HepG2 (cell line): ENCODE results near the gene SH2D1B. TPM values are rescaled to one million over a fixed set of nuclear protein-coding genes. Genes with fewer than 3 reads are reported as not detected.

ENCODE experiments used
- ATAC-seq: fragments of 200-7000 bp; cut with Tn5 transposase; 3 replicates; pipeline ENCODE4 v1.9.1; 2020; ENCODE audit warnings: mild to moderate bottlenecking, moderate library complexity
- BruUV-seq: library from RNA; stranded (reverse); fragments of 400-500 nt; replicated peaks from 2 replicates; lab custom pipeline; 2021; lab: Mats Ljungman, UMichigan
- CTCF ChIA-PET: fragments of 300-600 bp; formaldehyde crosslinking; extraction: SDS; loops from one replicate; lab custom pipeline; 2021; ENCODE audit warnings: low total read pairs, inconsistent platforms, low intra/inter-chr PET ratio; lab: Yijun Ruan, JAX
- POLR2A ChIA-PET: fragments of 350-600 bp; sonication (Branson Sonifier 250); formaldehyde crosslinking; loops from one replicate; lab custom pipeline; 2020; ENCODE audit warnings: antibody characterized with exemption, inconsistent platforms; lab: Yijun Ruan, JAX
- DNase-seq: peaks from one replicate; pipeline ENCODE4 v3.0.0-alpha.2; 2015; ENCODE audit warnings: low spot score
- FAIRE-seq: peaks from 3 replicates; lab custom pipeline; 2011; peaks lifted over from hg19 to GRCh38; lab: Jason Lieb, UNC
- H2AFZ ChIP-seq: one replicate; pipeline ENCODE4 v1.6.1; 2011; ENCODE audit warnings: low read length, inconsistent platforms
- H3K27ac ChIP-seq: fragments of 300-600 bp; 3 replicates; pipeline ENCODE4 v1.8.0; 2011; ENCODE audit warnings: mixed run types, mild to moderate bottlenecking, mixed read lengths, low read length, inconsistent platforms; ENCODE audit not compliant: insufficient read depth; ENCODE audit errors: extremely low read length
- H3K27me3 ChIP-seq, 2 experiments: fragments of 200-600 bp in 1 of 2; 2 replicates in 1 of 2; 3 replicates in 1 of 2; pipeline versions ENCODE4 v1.6.0 to v1.8.0; 2011; ENCODE audit warnings: low read length in 2 of 2, mild to moderate bottlenecking in 2 of 2, moderate library complexity in 2 of 2, inconsistent platforms in 1 of 2; ENCODE audit not compliant: insufficient read depth in 2 of 2, control insufficient read depth in 1 of 2
- H3K36me3 ChIP-seq, 2 experiments: fragments of 200-600 bp in 1 of 2; replicated peaks in 1 of 2; 2 replicates in 1 of 2; 3 replicates in 1 of 2; pipeline versions ENCODE4 v1.5.1 to v1.8.0; 2011; ENCODE audit warnings: low read length in 2 of 2, inconsistent platforms in 1 of 2; ENCODE audit not compliant: insufficient read depth in 2 of 2, control insufficient read depth in 1 of 2
- H3K4me1 ChIP-seq: 2 replicates; pipeline ENCODE4 v1.5.1; 2012; ENCODE audit warnings: low read length, inconsistent platforms; ENCODE audit not compliant: insufficient read depth
- H3K4me2 ChIP-seq: 2 replicates; pipeline ENCODE4 v1.6.0; 2011; ENCODE audit warnings: low read depth, low read length, inconsistent platforms
- H3K4me3 ChIP-seq, 3 experiments: fragments of 200-600 bp in 1 of 3; sonication (generic), shearing (Covaris generic) in 1 of 3; replicated peaks in 1 of 3; 2 replicates each; pipeline ENCODE4 v1.5.1; 2011 to 2016; ENCODE audit warnings: low read length in 3 of 3, inconsistent platforms in 2 of 3, low read depth in 2 of 3, mild to moderate bottlenecking in 2 of 3, control low read depth in 1 of 3, mixed read lengths in 1 of 3; ENCODE audit not compliant: insufficient read depth in 1 of 3
- H3K79me2 ChIP-seq: one replicate; pipeline ENCODE4 v1.6.1; 2011; ENCODE audit warnings: low read length, inconsistent platforms; ENCODE audit not compliant: insufficient read depth
- H3K9ac ChIP-seq: 2 replicates; pipeline ENCODE4 v1.6.0; 2011; ENCODE audit warnings: mild to moderate bottlenecking, low read depth, low read length, inconsistent platforms; ENCODE audit not compliant: insufficient read depth
- H3K9me3 ChIP-seq: 2 replicates; pipeline ENCODE4 v1.5.1; 2012; ENCODE audit warnings: mild to moderate bottlenecking, low read length
- H4K20me1 ChIP-seq: 2 replicates; pipeline ENCODE4 v1.6.0; 2011; ENCODE audit warnings: inconsistent platforms, mild to moderate bottlenecking, low read length, moderate library complexity; ENCODE audit not compliant: insufficient read depth
- AKAP8 ChIP-seq: sonication (generic); formaldehyde crosslinking; IDR thresholded peaks from 2 replicates; pipeline ENCODE4 v1.5.1; 2020; ENCODE audit warnings: mild to moderate bottlenecking, missing genetic modification reagents
- ARNT2 ChIP-seq: sonication (generic); formaldehyde crosslinking; IDR thresholded peaks from 2 replicates; pipeline ENCODE4 v1.8.0; 2022; ENCODE audit warnings: mild to moderate bottlenecking, low read depth, missing genetic modification reagents, moderate library complexity
- CBX5 ChIP-seq: sonication (generic); formaldehyde crosslinking; IDR thresholded peaks from 2 replicates; pipeline ENCODE4 v1.4.0; 2020; ENCODE audit warnings: missing genetic modification reagents, borderline replicate concordance
- MTF1 ChIP-seq: sonication (generic); formaldehyde crosslinking; IDR thresholded peaks from 2 replicates; pipeline ENCODE4 v1.5.0; 2020; ENCODE audit warnings: missing genetic modification reagents
- MZF1 ChIP-seq: sonication (generic); formaldehyde crosslinking; IDR thresholded peaks from 2 replicates; pipeline ENCODE4 v1.8.1; 2023; ENCODE audit warnings: mild to moderate bottlenecking, missing genetic modification reagents, borderline replicate concordance
- SAFB2 ChIP-seq: sonication (generic); formaldehyde crosslinking; IDR thresholded peaks from 2 replicates; pipeline ENCODE4 v1.5.1; 2020; ENCODE audit warnings: missing genetic modification reagents, low read depth, mild to moderate bottlenecking, borderline replicate concordance
- SRSF4 ChIP-seq: fragments of 200-400 bp; formaldehyde crosslinking; IDR thresholded peaks from one replicate; pipeline ENCODE4 v1.6.1; 2018; ENCODE audit warnings: mild to moderate bottlenecking, low read depth, low read length, moderate library complexity; ENCODE audit not compliant: poor library complexity, severe bottlenecking
- TGIF2 ChIP-seq: IDR thresholded peaks from 2 replicates; pipeline ENCODE4 v1.6.1; 2016; ENCODE audit warnings: control low read depth, missing compliant biosample characterization
- TRIM24 ChIP-seq: sonication (generic); formaldehyde crosslinking; IDR thresholded peaks from 2 replicates; pipeline ENCODE4 v1.8.0; 2022; ENCODE audit warnings: mild to moderate bottlenecking, missing genetic modification reagents
- ZFP41 ChIP-seq: sonication (generic); formaldehyde crosslinking; IDR thresholded peaks from 2 replicates; pipeline ENCODE4 v1.4.0; 2020; ENCODE audit warnings: mild to moderate bottlenecking, missing genetic modification reagents, borderline replicate concordance
- ZNF205 ChIP-seq: IDR thresholded peaks from 2 replicates; pipeline ENCODE4 v1.6.1; 2018; ENCODE audit warnings: missing biosample characterization, missing genetic modification reagents
- ZNF652 ChIP-seq: IDR thresholded peaks from 2 replicates; pipeline ENCODE4 v1.6.1; 2016; ENCODE audit warnings: low read depth, borderline replicate concordance
- WGBS: methylation state at CpG from one replicate; pipeline ENCODE4 v1.1.6; 2017; ENCODE audit warnings: low lambda C conversion rate; 5-methylcytosine and 5-hydroxymethylcytosine counted together
- in situ Hi-C: cut with HindIII; loops from 2 replicates; pipeline ENCODE4 v1.10.0; 2017; ENCODE audit warnings: low pct_unique_long_range_greater_than_20kb; ENCODE audit not compliant: extremely low pct_ligation_motif_present
- intact Hi-C: fragments of 100-400 bp; cut with micrococcal nuclease; formaldehyde crosslinking; loops from one replicate; pipeline ENCODE4 v1.10.0; 2022; ENCODE audit not compliant: unreplicated experiment
- polyA plus RNA-seq, 8 experiments: library from polyadenylated mRNA; depleted of rRNA in 3 of 8; stranded (reverse) in 7 of 8; unstranded in 1 of 8; fragments of >200 nt; fragmentation: Illumina TruSeq in 4 of 8; extraction: Trizol in 4 of 8; gene quantifications; 2 replicates each; pipeline versions ENCODE4 v1.2.1 to v1.2.3, GENCODE V29; 2011 to 2016; ENCODE audit warnings: low read depth in 4 of 8, missing spikeins in 1 of 8, mixed read lengths in 1 of 8; ENCODE audit not compliant: insufficient read depth in 1 of 8
- total RNA-seq, 5 experiments: library from RNA; depleted of rRNA; stranded (reverse); fragments of >200 nt; fragmentation: Illumina TruSeq; extraction: Trizol; gene quantifications; 2 replicates each; pipeline ENCODE4 v1.2.3, GENCODE V29; 2016; ENCODE audit warnings: low read depth in 1 of 5
- TF ChIP-seq, protein P1 (sequence below): sonication (generic); formaldehyde crosslinking; IDR thresholded peaks from 2 replicates; pipeline ENCODE4 v1.9.0; 2021; ENCODE audit warnings: missing genetic modification reagents, borderline replicate concordance
- TF ChIP-seq, protein P2 (sequence below): sonication (generic); formaldehyde crosslinking; conservative IDR thresholded peaks from 2 replicates; pipeline ENCODE4 v1.4.0; 2020; ENCODE audit warnings: missing genetic modification reagents

The SH2D1B gene
- total and polyA plus RNA-seq, 2 of the 13 experiments (the other 11 are each of a cell fraction or from before 2014, with no cell fraction given) = not detected

DNA sequence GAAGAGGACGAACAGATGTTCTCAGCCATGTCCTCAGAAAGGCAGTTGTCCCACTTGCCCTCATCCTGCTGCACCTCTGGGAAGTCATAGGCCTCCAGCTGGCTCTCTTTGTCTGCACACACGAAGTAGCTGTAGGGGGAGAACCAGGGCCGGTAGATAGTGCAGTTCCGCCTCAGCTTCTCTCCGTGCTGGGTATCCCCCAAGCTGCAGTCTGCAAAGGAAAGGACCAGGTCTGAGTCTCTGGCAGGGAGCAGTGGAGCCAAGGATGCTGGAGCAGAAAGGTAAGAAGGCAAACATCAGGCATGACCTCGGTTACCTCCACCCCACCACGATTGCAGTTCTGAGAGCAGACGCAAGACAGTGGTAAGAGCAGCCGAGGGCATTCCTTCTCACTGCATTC lies 37.5 kb downstream of the SH2D1B start:
- no peak for DNase-seq
- WGBS = 100% methylated on average over 1 of the region's 9 CpGs
- no TSS peak for BruUV-seq
- no peaks in the 10 kb centered on the region for H4K20me1 ChIP-seq
- peaks cover 10% of the 10 kb centered on the region for H3K4me1 ChIP-seq
- no peak overlapping the region for H2AFZ ChIP-seq
- in situ Hi-C loops = no loop called here
- intact Hi-C loops = no loop called here
- H3K27me3 ChIP-seq = no peaks in the 10 kb centered on the region
- ChIA-PET CTCF (no interaction called here), POLR2A (no interaction called here)
- no peaks in the 10 kb centered on the region for H3K9me3 ChIP-seq
- H3K9ac ChIP-seq = no peak overlapping the region
- no peak overlapping the region for H3K27ac ChIP-seq
- FAIRE-seq = no peak
- H3K79me2 ChIP-seq = no peaks in the 10 kb centered on the region
- H3K36me3 ChIP-seq = peaks cover 1 to 5% of the 10 kb centered on the region in 2 experiments; a peak in 2 of 5 replicates
- no peak for TF ChIP-seq TRIM24 (CRISPR knock-in tag)
- TF ChIP-seq, protein P1, sequence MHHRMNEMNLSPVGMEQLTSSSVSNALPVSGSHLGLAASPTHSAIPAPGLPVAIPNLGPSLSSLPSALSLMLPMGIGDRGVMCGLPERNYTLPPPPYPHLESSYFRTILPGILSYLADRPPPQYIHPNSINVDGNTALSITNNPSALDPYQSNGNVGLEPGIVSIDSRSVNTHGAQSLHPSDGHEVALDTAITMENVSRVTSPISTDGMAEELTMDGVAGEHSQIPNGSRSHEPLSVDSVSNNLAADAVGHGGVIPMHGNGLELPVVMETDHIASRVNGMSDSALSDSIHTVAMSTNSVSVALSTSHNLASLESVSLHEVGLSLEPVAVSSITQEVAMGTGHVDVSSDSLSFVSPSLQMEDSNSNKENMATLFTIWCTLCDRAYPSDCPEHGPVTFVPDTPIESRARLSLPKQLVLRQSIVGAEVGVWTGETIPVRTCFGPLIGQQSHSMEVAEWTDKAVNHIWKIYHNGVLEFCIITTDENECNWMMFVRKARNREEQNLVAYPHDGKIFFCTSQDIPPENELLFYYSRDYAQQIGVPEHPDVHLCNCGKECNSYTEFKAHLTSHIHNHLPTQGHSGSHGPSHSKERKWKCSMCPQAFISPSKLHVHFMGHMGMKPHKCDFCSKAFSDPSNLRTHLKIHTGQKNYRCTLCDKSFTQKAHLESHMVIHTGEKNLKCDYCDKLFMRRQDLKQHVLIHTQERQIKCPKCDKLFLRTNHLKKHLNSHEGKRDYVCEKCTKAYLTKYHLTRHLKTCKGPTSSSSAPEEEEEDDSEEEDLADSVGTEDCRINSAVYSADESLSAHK (CRISPR knock-in tag) = no peak
- no peak overlapping the region for H3K4me3 ChIP-seq
- no peak overlapping the region for H3K4me2 ChIP-seq
- ATAC-seq = no peak

DNA sequence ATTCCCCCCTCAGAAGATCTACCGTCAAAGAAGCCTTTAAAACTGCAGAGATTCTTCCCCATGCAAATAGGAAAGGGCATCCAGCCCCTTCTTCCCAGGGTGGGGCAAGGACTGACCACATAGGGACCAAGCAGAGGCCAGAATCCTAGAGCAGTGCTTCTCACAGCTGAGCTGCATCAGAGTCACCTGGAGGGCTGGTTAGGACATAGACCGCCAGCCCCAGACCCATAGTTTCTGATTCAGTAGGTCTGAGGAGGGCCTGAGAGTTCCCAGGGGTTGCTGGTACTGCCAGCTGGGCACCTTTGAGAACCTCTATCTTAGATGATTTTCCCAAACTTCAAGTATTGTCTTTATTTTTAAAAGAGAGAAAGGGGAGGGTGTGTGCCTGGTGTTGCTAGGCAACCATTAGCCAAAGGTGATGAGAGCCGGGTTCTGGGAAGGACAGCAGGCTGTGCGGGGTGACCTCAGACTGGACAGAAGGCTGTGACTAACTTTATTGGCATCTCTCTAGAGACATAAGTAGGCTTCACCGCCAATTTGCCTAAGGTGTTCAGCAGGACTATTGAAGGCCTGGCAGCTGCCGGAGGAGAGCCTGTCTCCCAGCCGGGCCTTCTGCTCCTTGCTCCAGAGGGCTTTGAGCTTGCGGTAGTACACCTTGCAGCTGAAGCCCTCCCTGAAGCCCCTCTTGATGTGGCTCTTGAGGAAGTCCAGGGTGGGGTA lies 38.2 kb downstream of the SH2D1B start:
- no peak overlapping the region for H3K4me2 ChIP-seq
- peaks cover 1 to 8% of the 10 kb centered on the region in 2 experiments; a peak in 2 of 5 replicates for H3K36me3 ChIP-seq
- H3K27me3 ChIP-seq = no peaks in the 10 kb centered on the region
- no peaks in the 10 kb centered on the region for H3K9me3 ChIP-seq
- in situ Hi-C loops = no loop called here
- no peaks in the 10 kb centered on the region for H3K79me2 ChIP-seq
- no peak overlapping the region for H3K4me3 ChIP-seq
- H4K20me1 ChIP-seq = no peaks in the 10 kb centered on the region
- POLR2A ChIA-PET = no interaction called here
- H3K27ac ChIP-seq = no peak overlapping the region
- 94% methylated on average over 3 of the region's 8 CpGs for WGBS
- intact Hi-C loops = no loop called here
- no peak overlapping the region for H3K9ac ChIP-seq
- ATAC-seq = no peak
- no peak for FAIRE-seq
- no peak overlapping the region for H2AFZ ChIP-seq
- H3K4me1 ChIP-seq = peaks cover 10% of the 10 kb centered on the region
- CTCF ChIA-PET = no interaction called here
- BruUV-seq = no TSS peak
- no peak for DNase-seq
- TF ChIP-seq CBX5 (CRISPR knock-in tag) (no peak), ARNT2 (CRISPR knock-in tag) (no peak), MTF1 (CRISPR knock-in tag) (no peak), ZNF205 (CRISPR knock-in tag) (no peak), SAFB2 (CRISPR knock-in tag) (no peak), AKAP8 (no peak), TGIF2 (CRISPR knock-in tag) (no peak), SRSF4 (no peak), ZFP41 (CRISPR knock-in tag) (no peak), MZF1 (CRISPR knock-in tag) (no peak), ZNF652 (no peak)
- TF ChIP-seq, protein P2, sequence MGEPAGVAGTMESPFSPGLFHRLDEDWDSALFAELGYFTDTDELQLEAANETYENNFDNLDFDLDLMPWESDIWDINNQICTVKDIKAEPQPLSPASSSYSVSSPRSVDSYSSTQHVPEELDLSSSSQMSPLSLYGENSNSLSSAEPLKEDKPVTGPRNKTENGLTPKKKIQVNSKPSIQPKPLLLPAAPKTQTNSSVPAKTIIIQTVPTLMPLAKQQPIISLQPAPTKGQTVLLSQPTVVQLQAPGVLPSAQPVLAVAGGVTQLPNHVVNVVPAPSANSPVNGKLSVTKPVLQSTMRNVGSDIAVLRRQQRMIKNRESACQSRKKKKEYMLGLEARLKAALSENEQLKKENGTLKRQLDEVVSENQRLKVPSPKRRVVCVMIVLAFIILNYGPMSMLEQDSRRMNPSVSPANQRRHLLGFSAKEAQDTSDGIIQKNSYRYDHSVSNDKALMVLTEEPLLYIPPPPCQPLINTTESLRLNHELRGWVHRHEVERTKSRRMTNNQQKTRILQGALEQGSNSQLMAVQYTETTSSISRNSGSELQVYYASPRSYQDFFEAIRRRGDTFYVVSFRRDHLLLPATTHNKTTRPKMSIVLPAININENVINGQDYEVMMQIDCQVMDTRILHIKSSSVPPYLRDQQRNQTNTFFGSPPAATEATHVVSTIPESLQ (CRISPR knock-in tag) = no peak
